ENCODE results near the gene FGF7. TPM values are rescaled to one million over a fixed set of nuclear protein-coding genes. Genes with fewer than 3 reads are reported as not detected.

FGF7 gene, protein sequence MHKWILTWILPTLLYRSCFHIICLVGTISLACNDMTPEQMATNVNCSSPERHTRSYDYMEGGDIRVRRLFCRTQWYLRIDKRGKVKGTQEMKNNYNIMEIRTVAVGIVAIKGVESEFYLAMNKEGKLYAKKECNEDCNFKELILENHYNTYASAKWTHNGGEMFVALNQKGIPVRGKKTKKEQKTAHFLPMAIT
- total RNA-seq, result under 0.01 TPM in 1 of 2 replicates, not detected in the other

GRCh38 chr15:49423021-49423420, at the start of gene FGF7:
TSS of gene FGF7 (plus strand) at chr15:49423242. CDS start at chr15:49424298, 1,056 bp downstream.

Other genes starting within 250 kb of the FGF7 start
- 2.2 and 2.8 TPM in 2 replicates for gene FAM227B, start 197.6 kb downstream of the FGF7 start, total RNA-seq
- 7.2 and 9.2 TPM in 2 replicates for gene DTWD1, start 197.8 kb downstream of the FGF7 start, total RNA-seq